NB4 (cell line): Measurements from ENCODE around the gene MRM1.

Experiments
- MYC ChIP-seq: IDR thresholded peaks from 2 replicates; pipeline ENCODE4 v1.6.1; 2011; ENCODE audit warnings: low read depth, low read length
- POLR2A ChIP-seq: IDR thresholded peaks from 2 replicates; pipeline ENCODE4 v1.6.1; 2011; ENCODE audit warnings: mild to moderate bottlenecking; ENCODE audit not compliant: insufficient read length; ENCODE audit errors: extremely low read depth
- TF ChIP-seq, protein P1 (sequence below): IDR thresholded peaks from one replicate; pipeline ENCODE4 v1.5.1; 2012; ENCODE audit warnings: low read depth, low read length

DNA sequence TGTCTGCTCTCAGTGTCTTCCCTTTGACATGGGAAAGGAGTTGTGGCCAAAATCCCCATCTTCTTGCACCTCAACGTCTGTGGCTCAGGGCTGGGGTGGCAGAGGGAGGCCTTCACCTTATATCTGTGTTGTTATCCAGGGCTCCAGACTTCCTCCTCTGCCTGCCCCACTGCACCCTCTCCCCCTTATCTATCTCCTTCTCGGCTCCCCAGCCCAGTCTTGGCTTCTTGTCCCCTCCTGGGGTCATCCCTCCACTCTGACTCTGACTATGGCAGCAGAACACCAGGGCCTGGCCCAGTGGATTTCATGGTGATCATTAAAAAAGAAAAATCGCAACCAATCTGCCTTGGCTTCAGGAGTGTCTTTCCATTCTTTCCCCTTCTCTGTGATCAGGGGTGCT, 918 bp upstream of the MRM1 start:
- TF ChIP-seq, protein P1, sequence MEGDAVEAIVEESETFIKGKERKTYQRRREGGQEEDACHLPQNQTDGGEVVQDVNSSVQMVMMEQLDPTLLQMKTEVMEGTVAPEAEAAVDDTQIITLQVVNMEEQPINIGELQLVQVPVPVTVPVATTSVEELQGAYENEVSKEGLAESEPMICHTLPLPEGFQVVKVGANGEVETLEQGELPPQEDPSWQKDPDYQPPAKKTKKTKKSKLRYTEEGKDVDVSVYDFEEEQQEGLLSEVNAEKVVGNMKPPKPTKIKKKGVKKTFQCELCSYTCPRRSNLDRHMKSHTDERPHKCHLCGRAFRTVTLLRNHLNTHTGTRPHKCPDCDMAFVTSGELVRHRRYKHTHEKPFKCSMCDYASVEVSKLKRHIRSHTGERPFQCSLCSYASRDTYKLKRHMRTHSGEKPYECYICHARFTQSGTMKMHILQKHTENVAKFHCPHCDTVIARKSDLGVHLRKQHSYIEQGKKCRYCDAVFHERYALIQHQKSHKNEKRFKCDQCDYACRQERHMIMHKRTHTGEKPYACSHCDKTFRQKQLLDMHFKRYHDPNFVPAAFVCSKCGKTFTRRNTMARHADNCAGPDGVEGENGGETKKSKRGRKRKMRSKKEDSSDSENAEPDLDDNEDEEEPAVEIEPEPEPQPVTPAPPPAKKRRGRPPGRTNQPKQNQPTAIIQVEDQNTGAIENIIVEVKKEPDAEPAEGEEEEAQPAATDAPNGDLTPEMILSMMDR, result no peak
- TF ChIP-seq POLR2A (no peak), MYC (no peak)
